DND-41 (cell line): ENCODE results near the gene FREM1.

Source experiments
- ATAC-seq: fragments of 200-7000 bp; cut with Tn5 transposase; 3 replicates; pipeline ENCODE4 v1.9.1; 2021; ENCODE audit warnings: low read depth; ENCODE audit not compliant: insufficient read depth
- DNase-seq: peaks from one replicate; pipeline ENCODE4 v3.0.0-alpha.2; 2020
- H2AFZ ChIP-seq: 2 replicates; pipeline ENCODE4 v1.6.0; 2012; ENCODE audit warnings: low read depth, low read length
- H3K27ac ChIP-seq: 2 replicates; pipeline ENCODE4 v1.5.1; 2012; ENCODE audit warnings: low read length, inconsistent platforms
- H3K27me3 ChIP-seq: fragments of 200-600 bp; sonication (generic); 2 replicates; pipeline ENCODE4 v1.6.0; 2012; ENCODE audit warnings: low read length, mild to moderate bottlenecking, inconsistent platforms; ENCODE audit not compliant: insufficient read depth, poor library complexity
- H3K36me3 ChIP-seq: 2 replicates; pipeline ENCODE4 v1.5.1; 2012; ENCODE audit warnings: low read length, inconsistent platforms; ENCODE audit not compliant: insufficient read depth
- H3K4me1 ChIP-seq: 2 replicates; pipeline ENCODE4 v1.5.1; 2012; ENCODE audit warnings: mild to moderate bottlenecking, low read length; ENCODE audit not compliant: insufficient read depth
- H3K4me2 ChIP-seq: 2 replicates; pipeline ENCODE4 v1.6.0; 2012; ENCODE audit warnings: mild to moderate bottlenecking, moderate library complexity, low read length, inconsistent platforms; ENCODE audit not compliant: insufficient read depth
- H3K4me3 ChIP-seq, 2 experiments: fragments of 200-600 bp in 1 of 2; shearing (Covaris generic) in 1 of 2; 2 replicates each; pipeline ENCODE4 v1.5.1; 2012 to 2016; ENCODE audit warnings: inconsistent platforms in 2 of 2, low read length in 2 of 2, mild to moderate bottlenecking in 2 of 2, low read depth in 1 of 2, moderate library complexity in 1 of 2
- H3K79me2 ChIP-seq: 2 replicates; pipeline ENCODE4 v1.6.0; 2012; ENCODE audit warnings: low read length, inconsistent platforms; ENCODE audit not compliant: insufficient read depth
- H3K9ac ChIP-seq: 2 replicates; pipeline ENCODE4 v1.6.0; 2012; ENCODE audit warnings: low read depth, mild to moderate bottlenecking, inconsistent platforms, low read length, moderate library complexity
- H3K9me3 ChIP-seq: 2 replicates; pipeline ENCODE4 v1.5.1; 2012; ENCODE audit warnings: low read length, moderate library complexity, mild to moderate bottlenecking, inconsistent platforms; ENCODE audit not compliant: insufficient read depth, severe bottlenecking
- H4K20me1 ChIP-seq: 2 replicates; pipeline ENCODE4 v1.6.0; 2012; ENCODE audit warnings: low read length; ENCODE audit not compliant: insufficient read depth
- CTCF ChIP-seq: IDR thresholded peaks from 2 replicates; pipeline ENCODE4 v1.5.1; 2012; ENCODE audit warnings: borderline replicate concordance, low read length, moderate library complexity, mild to moderate bottlenecking; ENCODE audit not compliant: poor library complexity, severe bottlenecking; ENCODE audit errors: extremely low read depth
- EZH2 ChIP-seq: IDR thresholded peaks from 3 replicates; pipeline ENCODE4 v1.6.1; 2012; ENCODE audit warnings: borderline replicate concordance, low read depth, mild to moderate bottlenecking, moderate library complexity, low read length, inconsistent platforms; ENCODE audit not compliant: severe bottlenecking

Gene FREM1

DNA sequence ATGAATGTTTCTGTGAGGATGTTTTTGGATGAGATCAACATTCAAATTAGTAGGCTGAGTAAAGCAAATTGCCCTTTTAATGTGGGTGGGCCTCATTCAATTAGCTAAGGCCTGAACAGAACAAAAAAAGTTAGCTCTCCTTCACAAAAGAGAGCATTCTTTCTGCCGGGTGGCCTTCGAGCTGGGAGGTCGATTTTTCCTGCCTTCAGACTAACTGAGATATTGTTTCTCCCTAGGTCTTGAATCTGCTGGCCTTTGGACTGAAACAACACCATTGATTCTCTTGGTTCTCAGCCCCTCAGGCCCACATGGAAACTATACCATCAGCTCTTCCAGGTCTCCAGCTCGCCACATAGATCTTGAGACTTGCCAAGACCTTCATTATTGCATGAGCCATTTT, 29.1 kb upstream of the FREM1 start:
- no peak for TF ChIP-seq EZH2
- no peak for TF ChIP-seq CTCF
- ATAC-seq (no peak), DNase-seq (no peak)
- H3K4me3 ChIP-seq: no peak overlapping the region
- no peaks in the 10 kb centered on the region for H3K27me3 ChIP-seq
- no peak overlapping the region for H3K4me2 ChIP-seq
- no peak overlapping the region for H3K27ac ChIP-seq
- no peaks in the 10 kb centered on the region for H4K20me1 ChIP-seq
- no peak overlapping the region for H3K9ac ChIP-seq
- no peaks in the 10 kb centered on the region for H3K4me1 ChIP-seq
- H3K9me3 ChIP-seq: no peaks in the 10 kb centered on the region
- no peaks in the 10 kb centered on the region for H3K36me3 ChIP-seq
- H3K79me2 ChIP-seq: no peaks in the 10 kb centered on the region
- H2AFZ ChIP-seq: no peak overlapping the region

DNA sequence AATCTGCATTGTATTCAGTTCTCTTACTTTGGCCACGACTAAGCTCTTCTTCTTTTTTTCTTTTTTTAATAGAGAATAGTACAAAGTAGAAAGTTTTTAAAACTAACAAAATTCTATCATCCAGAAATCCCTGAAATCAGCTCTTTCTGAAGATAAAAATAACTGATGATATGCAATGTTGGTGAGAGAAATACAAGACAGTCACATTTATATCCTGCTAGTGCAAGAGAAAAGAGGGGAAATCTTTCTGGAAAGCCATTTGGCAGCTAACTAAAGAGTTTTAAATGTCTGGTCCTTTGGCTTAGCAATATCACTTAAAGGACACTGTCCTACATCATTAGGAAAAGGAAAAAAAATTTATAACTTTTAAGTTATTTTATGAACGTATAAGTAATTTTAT, 27.0 kb upstream of the FREM1 start:
- DNase-seq: no peak
- Histone ChIP-seq H3K36me3 (no peaks in the 10 kb centered on the region), H2AFZ (no peak overlapping the region), H3K4me3 (no peak overlapping the region), H3K9me3 (no peaks in the 10 kb centered on the region), H3K4me2 (no peak overlapping the region), H3K27ac (no peak overlapping the region), H3K27me3 (no peaks in the 10 kb centered on the region), H3K9ac (no peak overlapping the region), H3K79me2 (no peaks in the 10 kb centered on the region), H3K4me1 (no peaks in the 10 kb centered on the region), H4K20me1 (no peaks in the 10 kb centered on the region)
- no peak for ATAC-seq
- no peak for TF ChIP-seq CTCF
- no peak for TF ChIP-seq EZH2

- H3K4me3 ChIP-seq: no peak overlapping the region
- no peaks in the 10 kb centered on the region for H3K36me3 ChIP-seq
- no peak overlapping the region for H3K4me2 ChIP-seq
- H3K9ac ChIP-seq: no peak overlapping the region
- H3K27ac ChIP-seq: no peak overlapping the region
- TF ChIP-seq EZH2: no peak
- no peak for TF ChIP-seq CTCF
- no peak overlapping the region for H2AFZ ChIP-seq
- no peaks in the 10 kb centered on the region for H3K4me1 ChIP-seq
- no peaks in the 10 kb centered on the region for H3K27me3 ChIP-seq
- DNase-seq: no peak
- H4K20me1 ChIP-seq: no peaks in the 10 kb centered on the region
- H3K9me3 ChIP-seq: no peaks in the 10 kb centered on the region
- ATAC-seq: no peak
- no peaks in the 10 kb centered on the region for H3K79me2 ChIP-seq
Observed at GRCh38 chr9:14936491-14936890, 26.3 kb upstream of the FREM1 start.

DNA sequence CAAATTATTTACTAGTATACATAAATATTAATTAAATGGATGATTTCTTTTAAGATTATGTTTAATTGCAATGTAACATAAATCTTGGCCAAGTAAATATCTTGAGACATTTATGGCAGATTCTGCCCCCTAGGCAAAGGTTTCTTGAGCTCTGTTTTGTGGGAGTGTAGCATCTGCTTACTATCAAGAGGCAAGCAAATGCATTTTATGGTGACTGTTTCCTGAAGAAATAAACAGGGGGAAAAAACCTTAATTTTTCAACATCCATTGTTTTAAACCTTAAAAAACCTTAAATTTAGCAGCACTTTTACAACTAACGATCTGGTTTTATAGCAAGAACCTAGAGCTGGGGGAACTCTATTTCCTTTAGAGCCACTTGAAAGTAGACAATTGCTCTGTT, 25.7 kb upstream of the FREM1 start:
- Histone ChIP-seq H3K36me3 (no peaks in the 10 kb centered on the region), H4K20me1 (no peaks in the 10 kb centered on the region), H3K27ac (no peak overlapping the region), H3K9me3 (no peaks in the 10 kb centered on the region), H2AFZ (no peak overlapping the region), H3K4me3 (no peak overlapping the region), H3K27me3 (no peaks in the 10 kb centered on the region), H3K79me2 (no peaks in the 10 kb centered on the region), H3K4me1 (no peaks in the 10 kb centered on the region), H3K4me2 (no peak overlapping the region), H3K9ac (no peak overlapping the region)
- ATAC-seq: no peak
- DNase-seq: no peak
- no peak for TF ChIP-seq CTCF
- TF ChIP-seq EZH2: no peak
